HG03571 (cell line): ENCODE measurements around the gene ELF2.
"Not testable (repeated sequence)": the region's sequence is repeated elsewhere in the genome, so short reads cannot be mapped to it uniquely, and the experiment has no call there.

Experiments used
- ATAC-seq: cut with Tn5 transposase; IDR thresholded peaks from one replicate; pipeline ENCODE4 v1.9.1; 2021; ENCODE audit not compliant: unreplicated experiment

The ELF2 gene

DNA sequence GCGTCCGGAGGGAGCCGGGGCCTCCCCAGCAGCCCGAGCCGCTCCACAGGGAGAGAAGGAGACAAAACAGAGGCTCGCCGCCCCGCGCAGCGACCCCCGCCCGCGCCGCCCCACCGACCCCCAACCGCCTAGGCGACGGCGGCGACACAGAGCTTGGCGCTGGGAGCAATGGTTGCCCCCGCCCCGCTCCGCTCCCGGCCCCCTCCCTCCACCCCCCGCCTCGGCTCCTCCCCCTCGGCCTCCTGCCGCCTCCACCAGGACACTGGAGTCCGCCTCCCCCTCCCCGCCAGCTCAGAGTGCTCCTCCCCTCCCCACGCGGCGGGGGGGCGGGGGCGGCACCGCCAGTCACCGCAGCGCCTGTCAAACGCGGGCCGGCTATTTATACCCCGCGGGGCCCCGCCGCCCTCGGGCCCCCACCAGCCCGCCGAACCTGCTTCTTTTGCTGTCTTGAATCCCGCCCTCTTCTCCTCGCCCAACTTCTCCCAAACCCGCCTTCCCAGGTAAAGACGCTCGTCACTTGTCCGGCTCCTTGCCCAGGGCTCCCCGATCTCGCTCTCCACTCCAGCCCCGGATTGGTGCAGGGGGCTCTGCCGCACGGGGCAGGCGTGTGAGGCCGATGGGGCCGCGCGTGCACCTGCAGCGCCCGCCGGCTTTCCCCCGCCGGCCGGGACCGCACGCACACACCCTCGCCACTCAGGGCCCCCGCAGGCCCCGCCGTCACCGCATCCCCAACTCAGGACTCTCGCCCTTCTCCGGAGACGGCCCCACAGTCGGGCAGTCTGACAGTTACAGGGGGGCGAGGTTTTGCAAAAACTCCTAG, at the start of gene ELF2:
Gene ELF2, minus strand, starts transcription at position 170 of the 820 bp plus-strand sequence. CDS start 39,517 bp downstream, outside the sequence.
- peak; percentile 42 for ATAC-seq

- ATAC-seq: no peak
Observed at GRCh38 chr4:139223682-139224317, 46.8 kb upstream of the ELF2 start.

- no peak for ATAC-seq
Observed at GRCh38 chr4:139222215-139222614, 45.2 kb upstream of the ELF2 start.

DNA sequence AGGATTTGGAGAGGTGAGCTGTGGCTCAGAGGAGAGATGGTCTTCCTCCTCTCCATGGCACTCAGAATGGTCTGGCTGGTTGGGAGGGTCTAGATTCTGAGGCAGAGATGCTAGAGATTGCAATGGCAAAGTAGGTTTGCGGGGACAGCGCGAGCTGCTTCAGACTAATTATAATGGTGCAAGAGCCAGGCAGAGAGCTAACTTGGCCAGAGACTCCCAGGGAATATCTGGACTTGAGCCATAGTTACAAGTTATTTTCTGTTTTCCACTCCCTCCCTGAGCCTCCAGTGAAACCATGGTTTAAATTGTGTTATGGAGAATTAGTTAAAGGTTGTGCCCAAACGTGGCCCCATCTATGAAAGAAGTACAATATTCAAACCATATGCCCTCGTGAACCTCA, 44.7 kb upstream of the ELF2 start:
- no peak for ATAC-seq

GRCh38 chr4:139219450-139220055, 42.5 kb upstream of the ELF2 start:
- no peak for ATAC-seq

GRCh38 chr4:139214039-139214534, 37.1 kb upstream of the ELF2 start:
- peak; percentile 98 for ATAC-seq

- not testable (repeated sequence) for ATAC-seq
Observed at GRCh38 chr4:139213633-139214032, 36.6 kb upstream of the ELF2 start.

DNA sequence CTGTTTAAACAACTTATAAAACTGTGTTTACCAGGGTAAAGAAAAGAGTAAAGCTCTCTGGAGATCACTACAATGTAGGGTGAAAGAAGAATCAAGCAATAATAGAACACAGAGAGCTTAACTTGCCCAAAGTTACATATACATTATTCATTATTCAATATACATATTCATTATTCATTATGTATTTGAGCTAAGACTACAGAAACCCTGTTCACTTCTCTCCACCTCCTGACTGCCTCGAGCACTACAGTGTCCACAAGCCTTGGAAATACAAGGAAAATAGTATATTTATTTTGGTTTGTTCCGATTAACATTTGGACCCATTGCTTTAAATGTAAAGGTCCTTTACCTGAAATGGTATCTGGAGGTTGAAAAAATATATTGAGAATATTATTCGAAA, 35.9 kb upstream of the ELF2 start:
- ATAC-seq: no peak

- no peak for ATAC-seq
Observed at GRCh38 chr4:139210486-139210885, 33.5 kb upstream of the ELF2 start.

DNA sequence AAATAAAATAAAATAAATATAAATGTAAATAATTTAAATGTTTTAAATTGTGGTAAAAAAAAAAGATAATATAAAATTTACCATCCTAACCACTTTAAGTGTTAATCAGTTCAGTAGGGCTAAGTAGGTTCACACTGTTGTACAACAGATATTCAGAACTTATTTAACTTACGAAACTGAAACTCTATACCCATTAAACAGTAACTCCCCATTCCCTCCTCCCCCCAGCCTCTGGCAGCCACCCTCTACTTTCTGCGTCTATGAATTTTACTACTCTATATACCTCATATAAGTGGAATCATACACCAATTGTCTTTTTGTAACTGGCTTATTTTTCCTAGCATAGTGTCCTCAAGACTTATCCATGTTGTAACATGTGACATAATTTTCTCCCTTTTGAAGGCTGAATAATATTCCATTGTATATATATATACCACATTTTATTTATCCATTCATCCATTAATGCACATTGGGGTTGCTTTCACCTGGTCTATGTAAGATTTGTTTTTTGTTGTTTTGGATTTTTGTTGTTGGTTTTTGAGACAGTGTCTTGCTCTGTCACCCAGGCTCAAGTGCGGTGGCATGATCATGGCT, 32.5 kb upstream of the ELF2 start:
- no peak for ATAC-seq

- ATAC-seq: no peak
Observed at GRCh38 chr4:139208404-139208945, 31.5 kb upstream of the ELF2 start.

DNA sequence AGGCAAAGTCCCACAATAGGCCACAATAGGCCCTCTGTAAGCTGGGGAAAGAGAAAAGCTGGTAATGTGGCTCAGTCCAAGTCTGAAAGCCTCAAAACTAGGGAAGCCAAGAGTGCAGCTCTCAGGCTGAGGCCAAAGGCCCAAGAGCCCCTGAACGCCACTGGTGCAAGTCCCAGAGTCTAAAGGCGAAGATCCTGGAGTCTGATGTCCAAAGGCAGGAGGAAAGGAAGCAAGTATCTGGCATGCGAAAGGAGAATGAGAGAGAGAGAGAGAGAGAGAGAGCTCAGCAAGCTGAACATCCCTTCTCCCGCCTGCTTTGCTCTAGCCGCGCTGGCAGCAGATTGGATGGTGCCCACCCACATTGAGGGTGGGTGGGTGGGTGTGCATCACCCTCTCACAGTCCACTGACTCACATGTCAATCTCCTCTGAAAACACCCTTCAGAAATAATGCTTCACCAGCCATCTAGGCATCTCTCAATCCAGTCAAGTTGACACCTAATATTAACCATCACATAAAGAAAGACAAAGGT, 30.9 kb upstream of the ELF2 start:
- ATAC-seq: no peak

DNA sequence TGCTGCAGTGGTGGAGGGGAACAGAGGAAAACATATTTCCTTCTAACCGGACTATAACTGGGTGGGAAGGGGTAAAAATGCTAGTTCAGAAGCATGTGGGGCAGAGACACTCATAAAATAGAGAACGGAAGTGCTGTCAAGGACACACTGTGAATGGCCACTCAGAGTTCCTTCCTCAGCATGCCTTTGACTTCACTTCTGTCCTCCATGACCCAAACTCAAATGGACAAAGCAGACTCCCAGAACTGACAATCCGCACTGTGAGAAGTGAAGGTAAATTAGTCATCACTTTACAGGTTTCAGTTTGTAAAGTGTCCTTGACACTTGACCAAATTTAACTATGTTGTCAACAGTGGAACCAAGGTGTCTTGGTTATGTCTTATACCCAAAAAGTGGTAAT, 30.2 kb upstream of the ELF2 start:
- ATAC-seq: no peak

GRCh38 chr4:139202991-139203390, 26.0 kb upstream of the ELF2 start:
- ATAC-seq: no peak

DNA sequence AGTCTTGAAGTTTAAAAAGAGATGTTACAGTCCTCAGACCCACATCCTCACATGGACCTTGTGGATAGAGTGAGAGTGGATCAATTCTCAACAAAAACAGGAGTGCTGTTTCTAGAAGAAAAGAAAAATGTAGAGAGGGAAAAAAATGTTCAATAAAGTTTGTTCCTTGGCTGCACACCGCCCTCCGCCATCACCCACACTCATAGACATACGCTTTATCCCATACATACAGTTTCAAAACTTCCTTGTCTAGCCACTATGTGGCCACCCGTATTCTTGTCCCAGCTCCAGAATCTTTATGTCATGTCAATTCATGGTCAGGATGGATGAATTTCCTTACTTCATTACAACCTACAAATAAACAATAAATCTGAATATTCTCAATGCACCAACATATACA, 23.5 kb upstream of the ELF2 start:
- no peak for ATAC-seq

GRCh38 chr4:139200102-139200501, 23.1 kb upstream of the ELF2 start:
- ATAC-seq: no peak

- not testable (repeated sequence) for ATAC-seq
Observed at GRCh38 chr4:139197214-139197613, 20.2 kb upstream of the ELF2 start.

- no peak for ATAC-seq
Observed at GRCh38 chr4:139196462-139196861, 19.4 kb upstream of the ELF2 start.

DNA sequence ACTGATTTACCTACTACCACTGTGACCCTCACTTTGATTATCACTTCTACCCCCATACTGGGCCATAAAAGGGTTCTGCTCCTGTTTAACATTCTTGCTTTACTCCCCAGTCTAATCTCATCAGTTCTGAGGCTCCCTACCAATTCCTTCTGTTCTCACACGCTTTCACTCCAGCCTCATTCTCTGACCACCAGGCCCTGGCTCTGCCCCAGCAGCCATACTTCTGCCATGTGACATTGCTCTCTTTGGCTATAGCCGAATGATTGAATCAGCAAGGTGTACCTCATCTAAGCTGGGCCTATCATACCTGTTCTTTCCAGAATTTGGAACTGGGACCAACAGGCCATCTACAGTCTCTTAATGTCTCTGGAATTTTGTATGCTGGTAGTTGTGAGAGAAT, 14.4 kb upstream of the ELF2 start:
- no peak for ATAC-seq

GRCh38 chr4:139189972-139190371, 13.0 kb upstream of the ELF2 start:
- ATAC-seq: no peak

- no peak for ATAC-seq
Observed at GRCh38 chr4:139189417-139189749, 12.4 kb upstream of the ELF2 start.
